ENCODE measurements around the gene CASK.

DNA sequence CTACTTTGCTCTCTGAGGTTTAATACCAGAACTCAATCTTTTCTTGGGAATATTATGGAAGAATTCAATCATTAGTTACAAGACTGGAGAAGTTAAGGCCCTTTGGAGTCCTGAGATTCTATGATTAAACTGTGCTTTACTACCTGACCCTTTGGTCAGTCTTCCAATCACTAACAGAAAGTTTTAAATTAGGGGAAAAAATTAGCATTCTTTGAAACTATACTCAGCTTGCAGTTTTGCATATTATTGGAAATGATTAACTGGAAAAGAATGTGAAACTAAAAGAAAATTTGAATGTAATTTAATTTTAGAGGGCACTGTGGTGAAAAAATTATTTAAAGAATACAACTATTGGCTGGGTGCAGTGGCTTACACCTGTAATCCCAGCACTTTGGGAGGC is 253.2 kb downstream of the CASK start:
- TF ChIP-seq, protein P1, sequence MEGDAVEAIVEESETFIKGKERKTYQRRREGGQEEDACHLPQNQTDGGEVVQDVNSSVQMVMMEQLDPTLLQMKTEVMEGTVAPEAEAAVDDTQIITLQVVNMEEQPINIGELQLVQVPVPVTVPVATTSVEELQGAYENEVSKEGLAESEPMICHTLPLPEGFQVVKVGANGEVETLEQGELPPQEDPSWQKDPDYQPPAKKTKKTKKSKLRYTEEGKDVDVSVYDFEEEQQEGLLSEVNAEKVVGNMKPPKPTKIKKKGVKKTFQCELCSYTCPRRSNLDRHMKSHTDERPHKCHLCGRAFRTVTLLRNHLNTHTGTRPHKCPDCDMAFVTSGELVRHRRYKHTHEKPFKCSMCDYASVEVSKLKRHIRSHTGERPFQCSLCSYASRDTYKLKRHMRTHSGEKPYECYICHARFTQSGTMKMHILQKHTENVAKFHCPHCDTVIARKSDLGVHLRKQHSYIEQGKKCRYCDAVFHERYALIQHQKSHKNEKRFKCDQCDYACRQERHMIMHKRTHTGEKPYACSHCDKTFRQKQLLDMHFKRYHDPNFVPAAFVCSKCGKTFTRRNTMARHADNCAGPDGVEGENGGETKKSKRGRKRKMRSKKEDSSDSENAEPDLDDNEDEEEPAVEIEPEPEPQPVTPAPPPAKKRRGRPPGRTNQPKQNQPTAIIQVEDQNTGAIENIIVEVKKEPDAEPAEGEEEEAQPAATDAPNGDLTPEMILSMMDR (IDR thresholded peaks at IDR 0.05; ENCODE audit: low read depth, low read length, missing input control) = no peak
- TF ChIP-seq RXRA (IDR thresholded peaks at IDR 0.05) (no peak), SP1 (IDR thresholded peaks at IDR 0.05) (no peak), RAD21 (IDR thresholded peaks at IDR 0.05) (no peak)
